ENCODE results near the gene PRR12. TPM values are rescaled to one million over a fixed set of nuclear protein-coding genes. Genes with fewer than 3 reads are reported as not detected.
"Not testable (repeated sequence)": the region's sequence is repeated elsewhere in the genome, so short reads cannot be mapped to it uniquely, and the experiment has no call there.

PRR12 gene
- total RNA-seq, 1 donor: 3.0 TPM

- TF ChIP-seq CTCF (IDR thresholded peaks at IDR 0.05; ENCODE audit: insufficient read depth, low read depth, low read length): no peak
These were observed 38.7 kb downstream of the PRR12 start for GRCh38 chr19:49629659-49630058.

GRCh38 chr19:49631014-49631588, 40.1 kb downstream of the PRR12 start:
- no peak for TF ChIP-seq CTCF (IDR thresholded peaks at IDR 0.05; ENCODE audit: insufficient read depth, low read depth, low read length)
- DNase-seq (ENCODE audit: low read depth): no peak
- H3K4me3 ChIP-seq (ENCODE audit: low read depth, low read length): no peak overlapping the region

More at GRCh38 chr19:49629659-49630058, 38.7 kb downstream of the PRR12 start:
- no peak overlapping the region for H3K4me3 ChIP-seq (ENCODE audit: low read depth, low read length)
- DNase-seq (ENCODE audit: low read depth): no peak

GRCh38 chr19:49631610-49632192, 40.7 kb downstream of the PRR12 start:
- no peak overlapping the region for H3K4me3 ChIP-seq (ENCODE audit: low read depth, low read length)
- no peak for DNase-seq (ENCODE audit: low read depth)
- TF ChIP-seq CTCF (IDR thresholded peaks at IDR 0.05; ENCODE audit: insufficient read depth, low read depth, low read length): no peak

- TF ChIP-seq CTCF (IDR thresholded peaks at IDR 0.05; ENCODE audit: insufficient read depth, low read depth, low read length): no peak
- H3K4me3 ChIP-seq (ENCODE audit: low read depth, low read length): no peak overlapping the region
- no peak for DNase-seq (ENCODE audit: low read depth)
These were observed 41.6 kb downstream of the PRR12 start for GRCh38 chr19:49632576-49632975.

GRCh38 chr19:49633273-49633672, 42.3 kb downstream of the PRR12 start:
- not testable (repeated sequence) for H3K4me3 ChIP-seq (ENCODE audit: low read depth, low read length)
- peak; percentile 36 for DNase-seq (ENCODE audit: low read depth)

GRCh38 chr19:49635530-49636232, 44.7 kb downstream of the PRR12 start:
- DNase-seq (ENCODE audit: low read depth): no peak
- peak; percentile 14 for TF ChIP-seq CTCF (IDR thresholded peaks at IDR 0.05; ENCODE audit: insufficient read depth, low read depth, low read length)
- H3K4me3 ChIP-seq (ENCODE audit: low read depth, low read length): no peak overlapping the region

GRCh38 chr19:49636233-49636932, 45.4 kb downstream of the PRR12 start:
- no peak for TF ChIP-seq CTCF (IDR thresholded peaks at IDR 0.05; ENCODE audit: insufficient read depth, low read depth, low read length)
- no peak for DNase-seq (ENCODE audit: low read depth)

More at GRCh38 chr19:49636233-49636932, 45.4 kb downstream of the PRR12 start:
- H3K4me3 ChIP-seq (ENCODE audit: low read depth, low read length): no peak overlapping the region
